K562 (cell line): ENCODE results near the gene TRIM71. TPM values are rescaled to one million over a fixed set of nuclear protein-coding genes. Genes with fewer than 3 reads are reported as not detected.

ENCODE experiments used
- AFF1 ChIP-seq, 2 experiments: fragments of 450-650 bp; IDR thresholded peaks; 2 replicates each; pipeline ENCODE4 v1.6.1; 2018; ENCODE audit warnings: mild to moderate bottlenecking in 2 of 2, low read depth in 1 of 2; ENCODE audit not compliant: partially characterized antibody in 2 of 2
- BRD4 ChIP-seq: fragments of 200-600 bp; sonication (generic); IDR thresholded peaks from 2 replicates; pipeline ENCODE4 v1.6.1; 2017; ENCODE audit warnings: inconsistent platforms
- CBX8 ChIP-seq: fragments of 200-600 bp; sonication (generic); IDR thresholded peaks from 2 replicates; pipeline ENCODE4 v1.6.1; 2012; ENCODE audit warnings: borderline replicate concordance, mixed run types, low read depth, mild to moderate bottlenecking, moderate library complexity, mixed read lengths, low read length, control low read depth, inconsistent platforms; ENCODE audit not compliant: poor library complexity, severe bottlenecking; ENCODE audit errors: extremely low read depth
- HDAC3 ChIP-seq: fragments of 450-650 bp; IDR thresholded peaks from 2 replicates; pipeline ENCODE4 v1.6.1; 2018; ENCODE audit warnings: borderline replicate concordance, mild to moderate bottlenecking, moderate library complexity; ENCODE audit not compliant: partially characterized antibody
- HEY1 ChIP-seq: fragments of 250-450 bp; sonication (Bioruptor Pico); IDR thresholded peaks from 2 replicates; pipeline ENCODE4 v1.5.0; 2020; ENCODE audit warnings: mild to moderate bottlenecking, moderate library complexity, borderline replicate concordance
- PPARD ChIP-seq: fragments of 250-450 bp; sonication (Bioruptor Pico); IDR thresholded peaks from 2 replicates; pipeline ENCODE4 v1.8.0; 2022; ENCODE audit warnings: inconsistent platforms, mild to moderate bottlenecking, moderate library complexity
- SPI1 ChIP-seq: IDR thresholded peaks from 2 replicates; pipeline ENCODE4 v1.6.1; 2011; ENCODE audit warnings: low read depth, low read length, control low read depth, borderline replicate concordance
- SRSF1 ChIP-seq: fragments of 200-400 bp; formaldehyde crosslinking; IDR thresholded peaks from 2 replicates; pipeline ENCODE4 v1.6.1; 2017; ENCODE audit warnings: mild to moderate bottlenecking, low read depth, low read length, moderate library complexity
- STAT5A ChIP-seq: IDR thresholded peaks from 2 replicates; pipeline ENCODE4 v1.6.1; 2012; ENCODE audit warnings: low read length, inconsistent platforms, borderline replicate concordance
- ZBTB34 ChIP-seq: fragments of 250-450 bp; sonication (Bioruptor Pico); IDR thresholded peaks from 2 replicates; pipeline ENCODE4 v1.8.0; 2021; ENCODE audit warnings: mild to moderate bottlenecking, moderate library complexity
- ZMIZ1 ChIP-seq, 2 experiments: fragments of 150-350 bp in 1 of 2; IDR thresholded peaks; 2 replicates each; pipeline ENCODE4 v1.6.1; 2012 to 2016; ENCODE audit warnings: low read depth in 2 of 2, low read length in 2 of 2, mild to moderate bottlenecking in 1 of 2, moderate library complexity in 1 of 2
- ZNF121 ChIP-seq: sonication (generic); formaldehyde crosslinking; conservative IDR thresholded peaks from 2 replicates; pipeline ENCODE4 v1.8.0; 2022; ENCODE audit warnings: missing genetic modification reagents
- ZNF561 ChIP-seq: fragments of 450-650 bp; formaldehyde crosslinking; conservative IDR thresholded peaks from 2 replicates; pipeline ENCODE4 v1.4.0; 2020; ENCODE audit warnings: mild to moderate bottlenecking, moderate library complexity
- ZNF668 ChIP-seq: fragments of 250-450 bp; sonication (Bioruptor Pico); IDR thresholded peaks from 2 replicates; pipeline ENCODE4 v1.8.0; 2022; ENCODE audit warnings: mild to moderate bottlenecking, inconsistent platforms
- ZNF696 ChIP-seq: fragments of 250-450 bp; sonication (Bioruptor Pico); conservative IDR thresholded peaks from 2 replicates; pipeline ENCODE4 v1.4.0; 2020; ENCODE audit warnings: mild to moderate bottlenecking, moderate library complexity
- ZNF699 ChIP-seq: fragments of 250-450 bp; sonication (Bioruptor Pico); IDR thresholded peaks from 2 replicates; pipeline ENCODE4 v1.8.0; 2021; ENCODE audit warnings: mild to moderate bottlenecking, moderate library complexity; ENCODE audit not compliant: insufficient replicate concordance
- ZSCAN29 ChIP-seq: fragments of 450-650 bp; IDR thresholded peaks from 2 replicates; pipeline ENCODE4 v1.6.1; 2017
- polyA plus RNA-seq, 8 experiments: library from polyadenylated mRNA; depleted of rRNA in 4 of 8; stranded (reverse) in 5 of 8; unstranded in 3 of 8; fragments of >200 nt; fragmentation: Nextera tagmentation in 2 of 8; fragmentation: Illumina TruSeq in 1 of 8; extraction: Ambion mirVana in 2 of 8; extraction: Trizol in 1 of 8; gene quantifications; 2 replicates each; pipeline versions ENCODE4 v1.2.1 to v1.2.3, GENCODE V29; 2011 to 2014; ENCODE audit warnings: inconsistent platforms in 1 of 8, missing spikeins in 1 of 8
- total RNA-seq, 7 experiments: library from RNA; depleted of rRNA in 6 of 7; stranded (reverse); fragments of >200 nt in 6 of 7; fragmentation: Illumina TruSeq in 2 of 7; extraction: Trizol in 2 of 7; gene quantifications; 2 replicates each; pipeline versions ENCODE4 v1.2.1 to v1.2.3, GENCODE V29; 2011 to 2021; ENCODE audit warnings: low replicate concordance in 1 of 7

The TRIM71 gene
- total and polyA plus RNA-seq, 9 of the 15 experiments (the other 6 are each of a cell fraction or from before 2014, with no cell fraction given), result 0.04 to 0.11 TPM; not detected in 7

GRCh38 chr3:32781211-32781968, 36.4 kb upstream of the TRIM71 start (continued):
- TF ChIP-seq ZMIZ1 (IDR thresholded peaks at IDR 0.05; ENCODE audit: low read depth in 2 of 2, low read length in 2 of 2) (no peak), STAT5A (no peak), ZNF121 (CRISPR knock-in tag) (no peak), ZNF699 (CRISPR knock-in tag) (no peak), ZNF696 (CRISPR knock-in tag) (no peak), ZBTB34 (CRISPR knock-in tag) (no peak), ZNF561 (CRISPR knock-in tag) (no peak), CBX8 (no peak), ZNF668 (CRISPR knock-in tag) (no peak), HEY1 (CRISPR knock-in tag) (no peak), BRD4 (no peak), ZSCAN29 (no peak), HDAC3 (no peak), PPARD (CRISPR knock-in tag) (no peak), AFF1 (IDR thresholded peaks at IDR 0.05; ENCODE audit: low read depth in 1 of 2, partially characterized antibody in 2 of 2) (no peak), SRSF1 (no peak), SPI1 (no peak)
